Ishikawa (cell line): ENCODE measurements around the gene ACTN1.

Experiments
- CEBPB ChIP-seq: IDR thresholded peaks from 2 replicates; pipeline ENCODE4 v1.6.1; 2012
- CREB1 ChIP-seq: IDR thresholded peaks from 2 replicates; pipeline ENCODE4 v1.6.1; 2012; ENCODE audit warnings: low read depth
- EP300 ChIP-seq: IDR thresholded peaks from 2 replicates; pipeline ENCODE4 v1.6.1; 2012; ENCODE audit warnings: borderline replicate concordance
- FOXM1 ChIP-seq: IDR thresholded peaks from 2 replicates; pipeline ENCODE4 v1.6.1; 2012; ENCODE audit warnings: low read depth, borderline replicate concordance
- MAX ChIP-seq: IDR thresholded peaks from 2 replicates; pipeline ENCODE4 v1.6.1; 2012
- RAD21 ChIP-seq: IDR thresholded peaks from 2 replicates; pipeline ENCODE4 v1.6.1; 2012; ENCODE audit warnings: low read depth
- TAF1 ChIP-seq: IDR thresholded peaks from 2 replicates; pipeline ENCODE4 v1.6.1; 2012; ENCODE audit warnings: low read depth, mild to moderate bottlenecking
- TCF12 ChIP-seq: IDR thresholded peaks from 2 replicates; pipeline ENCODE4 v1.6.1; 2012; ENCODE audit warnings: low read depth
- TEAD4 ChIP-seq: IDR thresholded peaks from 2 replicates; pipeline ENCODE4 v1.6.1; 2012
- YY1 ChIP-seq: IDR thresholded peaks from 2 replicates; pipeline ENCODE4 v1.6.1; 2012; ENCODE audit warnings: low read depth
- TF ChIP-seq, protein P1 (sequence below): IDR thresholded peaks from 2 replicates; pipeline ENCODE4 v1.6.1; 2012
- TF ChIP-seq, protein P2 (sequence below): IDR thresholded peaks from 2 replicates; pipeline ENCODE4 v1.6.1; 2012; ENCODE audit warnings: low read depth, mild to moderate bottlenecking

- TF ChIP-seq MAX (no peak), RAD21 (no peak), FOXM1 (no peak), CEBPB (no peak), TEAD4 (no peak), YY1 (no peak), TCF12 (no peak), TAF1 (no peak), CREB1 (no peak), EP300 (no peak)
- TF ChIP-seq, protein P1, sequence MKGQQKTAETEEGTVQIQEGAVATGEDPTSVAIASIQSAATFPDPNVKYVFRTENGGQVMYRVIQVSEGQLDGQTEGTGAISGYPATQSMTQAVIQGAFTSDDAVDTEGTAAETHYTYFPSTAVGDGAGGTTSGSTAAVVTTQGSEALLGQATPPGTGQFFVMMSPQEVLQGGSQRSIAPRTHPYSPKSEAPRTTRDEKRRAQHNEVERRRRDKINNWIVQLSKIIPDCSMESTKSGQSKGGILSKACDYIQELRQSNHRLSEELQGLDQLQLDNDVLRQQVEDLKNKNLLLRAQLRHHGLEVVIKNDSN: no peak
- TF ChIP-seq, protein P2, sequence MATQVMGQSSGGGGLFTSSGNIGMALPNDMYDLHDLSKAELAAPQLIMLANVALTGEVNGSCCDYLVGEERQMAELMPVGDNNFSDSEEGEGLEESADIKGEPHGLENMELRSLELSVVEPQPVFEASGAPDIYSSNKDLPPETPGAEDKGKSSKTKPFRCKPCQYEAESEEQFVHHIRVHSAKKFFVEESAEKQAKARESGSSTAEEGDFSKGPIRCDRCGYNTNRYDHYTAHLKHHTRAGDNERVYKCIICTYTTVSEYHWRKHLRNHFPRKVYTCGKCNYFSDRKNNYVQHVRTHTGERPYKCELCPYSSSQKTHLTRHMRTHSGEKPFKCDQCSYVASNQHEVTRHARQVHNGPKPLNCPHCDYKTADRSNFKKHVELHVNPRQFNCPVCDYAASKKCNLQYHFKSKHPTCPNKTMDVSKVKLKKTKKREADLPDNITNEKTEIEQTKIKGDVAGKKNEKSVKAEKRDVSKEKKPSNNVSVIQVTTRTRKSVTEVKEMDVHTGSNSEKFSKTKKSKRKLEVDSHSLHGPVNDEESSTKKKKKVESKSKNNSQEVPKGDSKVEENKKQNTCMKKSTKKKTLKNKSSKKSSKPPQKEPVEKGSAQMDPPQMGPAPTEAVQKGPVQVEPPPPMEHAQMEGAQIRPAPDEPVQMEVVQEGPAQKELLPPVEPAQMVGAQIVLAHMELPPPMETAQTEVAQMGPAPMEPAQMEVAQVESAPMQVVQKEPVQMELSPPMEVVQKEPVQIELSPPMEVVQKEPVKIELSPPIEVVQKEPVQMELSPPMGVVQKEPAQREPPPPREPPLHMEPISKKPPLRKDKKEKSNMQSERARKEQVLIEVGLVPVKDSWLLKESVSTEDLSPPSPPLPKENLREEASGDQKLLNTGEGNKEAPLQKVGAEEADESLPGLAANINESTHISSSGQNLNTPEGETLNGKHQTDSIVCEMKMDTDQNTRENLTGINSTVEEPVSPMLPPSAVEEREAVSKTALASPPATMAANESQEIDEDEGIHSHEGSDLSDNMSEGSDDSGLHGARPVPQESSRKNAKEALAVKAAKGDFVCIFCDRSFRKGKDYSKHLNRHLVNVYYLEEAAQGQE: no peak
These were observed 100.2 kb downstream of the ACTN1 start for GRCh38 chr14:68878908-68879307.
